ENCODE data around the gene TNNT2. TPM values are rescaled to one million over a fixed set of nuclear protein-coding genes. Genes with fewer than 3 reads are reported as not detected.

Gene TNNT2
- total RNA-seq, 1 donor from 2014 or later = not detected

DNA sequence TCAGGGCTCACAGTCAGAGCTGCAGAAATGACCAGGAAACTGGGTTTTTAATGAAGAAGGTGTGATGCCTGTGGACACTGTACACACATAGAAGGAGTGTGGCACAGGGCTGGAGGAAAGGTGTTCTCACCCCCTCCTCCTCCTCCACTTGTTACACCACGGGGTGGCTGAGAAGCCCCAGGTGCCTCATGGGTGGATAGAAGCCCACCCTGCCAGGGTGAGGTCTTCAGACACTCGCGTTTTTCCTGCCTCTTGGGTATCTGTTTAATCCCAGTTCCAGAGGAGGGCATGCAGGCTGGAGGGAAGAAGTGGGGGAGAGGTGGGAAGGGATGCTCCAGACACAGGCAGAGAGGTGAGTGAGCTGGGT lies 31.3 kb upstream of the TNNT2 start:
- H3K4me1 Mint-ChIP-seq (ENCODE audit: low read depth, unreplicated experiment) = no peaks in the 10 kb centered on the region
- no peak for TF ChIP-seq CTCF (IDR thresholded peaks at IDR 0.05; ENCODE audit: partially characterized antibody, unreplicated experiment)
- peaks cover 6% of the 10 kb centered on the region for H3K9me3 Mint-ChIP-seq (ENCODE audit: unreplicated experiment)
- peaks cover 6% of the 10 kb centered on the region for H3K36me3 Mint-ChIP-seq (ENCODE audit: unreplicated experiment)
- no peak overlapping the region for H3K27ac Mint-ChIP-seq (ENCODE audit: unreplicated experiment)
- H3K27me3 Mint-ChIP-seq (ENCODE audit: unreplicated experiment) = peaks cover 3% of the 10 kb centered on the region
- no peak for DNase-seq
- H3K4me3 Mint-ChIP-seq (ENCODE audit: unreplicated experiment) = no peak overlapping the region

- no peak overlapping the region for H3K27ac Mint-ChIP-seq (ENCODE audit: unreplicated experiment)
- no peak overlapping the region for H3K4me3 Mint-ChIP-seq (ENCODE audit: unreplicated experiment)
- H3K36me3 Mint-ChIP-seq (ENCODE audit: unreplicated experiment) = peaks cover 6% of the 10 kb centered on the region
- peak; percentile 97 for TF ChIP-seq CTCF (IDR thresholded peaks at IDR 0.05; ENCODE audit: partially characterized antibody, unreplicated experiment)
- H3K9me3 Mint-ChIP-seq (ENCODE audit: unreplicated experiment) = peaks cover 6% of the 10 kb centered on the region
- H3K4me1 Mint-ChIP-seq (ENCODE audit: low read depth, unreplicated experiment) = no peaks in the 10 kb centered on the region
- peak; percentile 93 for DNase-seq
- peaks cover 3% of the 10 kb centered on the region for H3K27me3 Mint-ChIP-seq (ENCODE audit: unreplicated experiment)
Measured at GRCh38 chr1:201408176-201408833, 30.8 kb upstream of the TNNT2 start.

GRCh38 chr1:201406831-201407406 lies 29.4 kb upstream of the TNNT2 start:
- Mint-ChIP-seq H3K4me3 (ENCODE audit: unreplicated experiment) (no peak overlapping the region), H3K27me3 (ENCODE audit: unreplicated experiment) (peaks cover 3% of the 10 kb centered on the region), H3K27ac (ENCODE audit: unreplicated experiment) (no peak overlapping the region), H3K9me3 (ENCODE audit: unreplicated experiment) (peaks cover 6% of the 10 kb centered on the region), H3K4me1 (ENCODE audit: low read depth, unreplicated experiment) (no peaks in the 10 kb centered on the region), H3K36me3 (ENCODE audit: unreplicated experiment) (peaks cover 6% of the 10 kb centered on the region)
- no peak for DNase-seq
- no peak for TF ChIP-seq CTCF (IDR thresholded peaks at IDR 0.05; ENCODE audit: partially characterized antibody, unreplicated experiment)

DNA sequence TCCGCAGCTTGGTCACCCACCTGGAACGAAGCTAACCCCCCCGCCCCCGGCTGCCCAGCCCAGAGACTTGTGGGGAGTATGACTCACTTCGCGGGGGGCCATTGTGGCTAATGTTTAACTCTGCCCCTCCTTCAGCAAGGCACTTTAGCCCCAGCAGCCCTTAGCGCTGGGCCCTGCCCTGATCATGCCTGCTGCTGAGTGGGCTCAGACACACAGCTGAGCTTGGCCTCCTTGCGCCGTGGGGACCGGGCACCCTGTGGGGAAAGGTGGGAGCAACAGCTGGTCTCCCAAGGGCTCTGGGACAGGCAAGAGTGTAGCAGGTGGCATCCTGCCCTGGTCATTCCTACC lies 28.0 kb upstream of the TNNT2 start:
- peaks cover 6% of the 10 kb centered on the region for H3K9me3 Mint-ChIP-seq (ENCODE audit: unreplicated experiment)
- peaks cover 6% of the 10 kb centered on the region for H3K27me3 Mint-ChIP-seq (ENCODE audit: unreplicated experiment)
- no peak overlapping the region for H3K4me3 Mint-ChIP-seq (ENCODE audit: unreplicated experiment)
- no peak overlapping the region for H3K27ac Mint-ChIP-seq (ENCODE audit: unreplicated experiment)
- no peak for DNase-seq
- no peaks in the 10 kb centered on the region for H3K4me1 Mint-ChIP-seq (ENCODE audit: low read depth, unreplicated experiment)
- no peaks in the 10 kb centered on the region for H3K36me3 Mint-ChIP-seq (ENCODE audit: unreplicated experiment)
- no peak for TF ChIP-seq CTCF (IDR thresholded peaks at IDR 0.05; ENCODE audit: partially characterized antibody, unreplicated experiment)

DNA sequence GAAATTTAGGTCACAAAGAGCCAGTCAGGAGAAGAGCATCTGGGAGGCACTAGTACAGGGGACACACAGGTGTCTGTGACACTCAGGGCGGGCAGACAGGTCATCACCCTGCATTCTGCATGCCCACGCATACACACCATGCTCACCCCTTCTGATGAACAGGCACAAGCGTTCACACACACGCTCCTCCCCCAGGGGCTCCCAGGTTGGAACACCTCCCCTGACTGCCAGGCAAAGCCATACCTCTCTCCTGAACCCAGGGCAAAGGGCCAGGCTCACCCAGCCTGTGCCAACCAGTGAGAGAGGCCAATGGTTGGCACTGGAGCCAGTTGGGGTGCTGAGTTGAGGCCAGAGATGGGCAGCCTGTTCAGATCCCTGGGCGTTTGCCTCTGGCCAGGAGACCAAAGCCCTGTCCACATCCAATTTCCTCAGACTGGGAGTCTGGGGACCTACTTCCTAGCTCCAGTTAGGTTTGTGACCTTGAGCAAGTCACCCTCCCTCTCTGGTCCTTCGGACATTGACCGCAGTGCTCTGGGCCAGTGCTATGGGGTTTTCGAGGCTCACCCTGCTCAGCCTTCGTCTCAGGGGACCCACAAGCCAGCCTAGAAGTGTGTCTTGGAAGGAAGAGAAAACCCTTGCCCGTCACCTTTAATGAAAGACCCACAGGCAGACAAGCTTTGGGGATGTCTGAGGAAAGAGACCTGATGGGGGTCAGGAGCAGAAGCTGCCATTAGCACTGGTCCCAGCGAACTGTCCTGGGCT lies 27.4 kb upstream of the TNNT2 start:
- H3K4me3 Mint-ChIP-seq (ENCODE audit: unreplicated experiment) = no peak overlapping the region
- no peaks in the 10 kb centered on the region for H3K36me3 Mint-ChIP-seq (ENCODE audit: unreplicated experiment)
- H3K27ac Mint-ChIP-seq (ENCODE audit: unreplicated experiment) = no peak overlapping the region
- no peak for DNase-seq
- H3K27me3 Mint-ChIP-seq (ENCODE audit: unreplicated experiment) = peaks cover 6% of the 10 kb centered on the region
- no peaks in the 10 kb centered on the region for H3K4me1 Mint-ChIP-seq (ENCODE audit: low read depth, unreplicated experiment)
- no peak for TF ChIP-seq CTCF (IDR thresholded peaks at IDR 0.05; ENCODE audit: partially characterized antibody, unreplicated experiment)
- H3K9me3 Mint-ChIP-seq (ENCODE audit: unreplicated experiment) = peaks cover 6% of the 10 kb centered on the region

Measured in glutamatergic neuron (in vitro differentiated cells).